Measurements from ENCODE around the gene NOX3.
"Not testable (repeated sequence)": the region's sequence is repeated elsewhere in the genome, so short reads cannot be mapped to it uniquely, and the experiment has no call there.

NOX3 gene

DNA sequence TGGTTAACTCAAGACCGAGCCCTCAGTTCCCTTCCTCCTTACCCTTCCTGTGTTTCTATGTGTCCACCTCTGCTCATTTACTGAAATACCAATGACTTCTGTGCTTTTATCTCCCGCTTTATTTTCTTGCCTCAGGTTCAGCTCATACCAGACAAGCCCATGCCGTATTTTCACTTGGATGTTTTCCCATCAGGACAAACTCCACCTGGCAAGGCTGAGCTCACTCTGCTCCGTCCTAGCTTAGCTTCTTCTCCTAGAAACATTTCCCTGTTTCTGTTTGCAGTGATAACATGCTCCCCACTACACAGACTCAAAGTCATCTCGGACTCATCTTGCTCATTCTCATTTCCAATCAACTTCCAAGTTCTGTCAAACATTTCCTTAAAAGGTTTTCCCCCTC, 84.4 kb downstream of the NOX3 start:
- Histone ChIP-seq H2BK15ac (ENCODE audit: low read length) (no peak overlapping the region), H3K18ac (ENCODE audit: low read length) (no peak overlapping the region), H2AFZ (ENCODE audit: low read length) (no peak overlapping the region), H3K4me1 (ENCODE audit: control insufficient read depth in 2 of 2, insufficient read depth in 1 of 2, low read depth in 1 of 2, low read length in 2 of 2) (peaks cover 0 to 2% of the 10 kb centered on the region in 2 donors), H2AK5ac (ENCODE audit: low read depth, low read length) (no peak overlapping the region), H4K8ac (ENCODE audit: low read depth, low read length) (no peak overlapping the region), H4K91ac (ENCODE audit: low read depth, low read length, poor library complexity) (no peak overlapping the region), H3K9ac (ENCODE audit: low read depth, low read length, poor library complexity) (no peak overlapping the region), H3K23ac (ENCODE audit: low read depth, low read length, poor library complexity) (no peak overlapping the region), H3K27me3 (ENCODE audit: control insufficient read depth in 3 of 3, insufficient read depth in 3 of 3, low read depth in 1 of 3, low read length in 3 of 3) (no peaks in the 10 kb centered on the region), H3K4me3 (ENCODE audit: low read length in 2 of 2) (no peak overlapping the region), H2BK5ac (ENCODE audit: low read length) (no peak overlapping the region), H3K36me3 (replicated peaks in 1 of 2; ENCODE audit: control insufficient read depth in 2 of 2, insufficient read depth in 2 of 2, low read length in 2 of 2) (no peaks in the 10 kb centered on the region), H3K14ac (ENCODE audit: low read length) (no peak overlapping the region), H2BK120ac (ENCODE audit: low read depth, low read length) (no peak overlapping the region), H3K9me3 (replicated peaks in 1 of 2; ENCODE audit: control insufficient read depth in 2 of 2, insufficient read depth in 1 of 2, low read depth in 1 of 2, low read length in 2 of 2) (no peaks in the 10 kb centered on the region), H3K27ac (replicated peaks; ENCODE audit: low read length) (no peak overlapping the region), H3K4ac (ENCODE audit: low read length) (no peak overlapping the region), H2BK12ac (ENCODE audit: low read length) (no peak overlapping the region), H3K4me2 (ENCODE audit: insufficient read depth, low read length, poor library complexity, severe bottlenecking) (no peak overlapping the region), H3K79me1 (ENCODE audit: low read depth, low read length) (no peaks in the 10 kb centered on the region)
- WGBS, 2 donors (ENCODE audit: extremely low coverage in 2 of 2, insufficient read length in 2 of 2, insufficient replicate concordance in 1 of 2), result no CpG with 5 or more reads among the region's 5 CpGs
- DNase-seq (ENCODE audit: low spot score), result no peak

DNA sequence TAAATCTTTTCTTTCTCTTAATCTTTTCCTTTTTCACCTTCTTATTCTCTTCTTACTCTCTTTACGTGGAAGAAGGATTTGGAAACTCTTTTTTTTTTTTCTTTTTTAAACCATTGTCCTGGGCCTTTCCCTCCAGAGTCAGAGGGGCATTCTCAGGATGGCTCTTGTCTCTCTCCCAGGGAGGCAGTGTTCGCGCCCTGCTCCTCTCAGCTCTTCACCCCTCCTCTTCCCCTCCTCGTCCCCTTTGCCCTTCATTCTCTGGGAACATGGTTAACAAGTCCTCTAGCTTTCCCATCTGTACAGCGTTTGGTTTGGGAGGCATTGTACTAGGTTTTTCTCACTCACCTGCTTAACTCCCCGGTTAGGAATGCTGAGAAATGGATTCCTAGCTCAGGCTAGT, 89.3 kb downstream of the NOX3 start:
- no peak overlapping the region for H4K91ac ChIP-seq (ENCODE audit: low read depth, low read length, poor library complexity)
- no peak overlapping the region for H3K4me2 ChIP-seq (ENCODE audit: insufficient read depth, low read length, poor library complexity, severe bottlenecking)
- no peak overlapping the region for H2BK15ac ChIP-seq (ENCODE audit: low read length)
- H4K8ac ChIP-seq (ENCODE audit: low read depth, low read length), result no peak overlapping the region
- H3K27ac ChIP-seq (replicated peaks; ENCODE audit: low read length), result peak overlapping the region; percentile 43
- no peaks in the 10 kb centered on the region for H3K27me3 ChIP-seq (ENCODE audit: control insufficient read depth in 3 of 3, insufficient read depth in 3 of 3, low read depth in 1 of 3, low read length in 3 of 3)
- H3K23ac ChIP-seq (ENCODE audit: low read depth, low read length, poor library complexity), result no peak overlapping the region
- no peak overlapping the region for H2AFZ ChIP-seq (ENCODE audit: low read length)
- WGBS, 2 donors (ENCODE audit: extremely low coverage in 2 of 2, insufficient read length in 2 of 2, insufficient replicate concordance in 1 of 2), result no CpG with 5 or more reads among the region's 6 CpGs
- no peak overlapping the region for H3K4ac ChIP-seq (ENCODE audit: low read length)
- no peak overlapping the region for H2BK120ac ChIP-seq (ENCODE audit: low read depth, low read length)
- peak; percentile 6 for DNase-seq (ENCODE audit: low spot score)
- no peaks in the 10 kb centered on the region for H3K36me3 ChIP-seq (replicated peaks in 1 of 2; ENCODE audit: control insufficient read depth in 2 of 2, insufficient read depth in 2 of 2, low read length in 2 of 2)
- no peaks in the 10 kb centered on the region for H3K9me3 ChIP-seq (replicated peaks in 1 of 2; ENCODE audit: control insufficient read depth in 2 of 2, insufficient read depth in 1 of 2, low read depth in 1 of 2, low read length in 2 of 2)
- no peak overlapping the region for H3K9ac ChIP-seq (ENCODE audit: low read depth, low read length, poor library complexity)
- no peak overlapping the region for H3K14ac ChIP-seq (ENCODE audit: low read length)
- H3K79me1 ChIP-seq (ENCODE audit: low read depth, low read length), result no peaks in the 10 kb centered on the region
- H2BK12ac ChIP-seq (ENCODE audit: low read length), result no peak overlapping the region
- H2AK5ac ChIP-seq (ENCODE audit: low read depth, low read length), result no peak overlapping the region
- H2BK5ac ChIP-seq (ENCODE audit: low read length), result no peak overlapping the region
- H3K18ac ChIP-seq (ENCODE audit: low read length), result no peak overlapping the region
- H3K4me1 ChIP-seq (ENCODE audit: control insufficient read depth in 2 of 2, insufficient read depth in 1 of 2, low read depth in 1 of 2, low read length in 2 of 2), result peaks cover 0 to 2% of the 10 kb centered on the region in 2 donors
- no peak overlapping the region for H3K4me3 ChIP-seq (ENCODE audit: low read length in 2 of 2)

DNA sequence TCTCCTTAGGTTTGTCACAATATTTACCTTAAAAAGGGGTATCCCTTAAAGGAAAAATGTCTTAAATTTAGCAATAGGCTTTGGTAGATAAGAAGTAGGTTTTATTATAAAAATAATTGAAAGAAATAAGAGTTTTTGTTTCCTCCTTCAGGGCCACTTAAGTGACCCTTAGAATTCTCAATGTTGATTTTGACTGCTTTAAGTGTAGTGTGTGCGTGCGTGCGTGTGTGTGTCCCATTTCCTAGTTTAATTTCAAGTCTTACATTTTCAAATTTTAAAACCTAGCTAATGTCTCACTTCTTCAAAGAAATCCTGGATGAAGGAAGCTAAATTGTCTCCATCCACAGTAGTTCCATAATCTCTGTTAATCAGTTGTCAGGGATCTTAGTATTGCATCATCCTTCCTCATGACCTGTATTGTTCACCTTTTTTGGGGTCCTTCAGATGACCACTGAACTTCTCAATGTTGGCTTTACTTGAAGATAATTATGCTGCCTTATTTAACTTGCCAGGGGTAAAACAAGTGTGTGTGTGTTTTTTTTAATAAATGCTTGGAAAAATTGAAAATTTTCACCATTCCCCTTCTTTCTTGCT, 90.7 kb downstream of the NOX3 start:
- Histone ChIP-seq H2BK15ac (ENCODE audit: low read length) (no peak overlapping the region), H3K4me1 (ENCODE audit: control insufficient read depth in 2 of 2, insufficient read depth in 1 of 2, low read depth in 1 of 2, low read length in 2 of 2) (peaks cover 0 to 2% of the 10 kb centered on the region in 2 donors), H3K9ac (ENCODE audit: low read depth, low read length, poor library complexity) (no peak overlapping the region), H3K9me3 (replicated peaks in 1 of 2; ENCODE audit: control insufficient read depth in 2 of 2, insufficient read depth in 1 of 2, low read depth in 1 of 2, low read length in 2 of 2) (no peaks in the 10 kb centered on the region), H3K18ac (ENCODE audit: low read length) (no peak overlapping the region), H3K4me3 (ENCODE audit: low read length in 2 of 2) (no peak overlapping the region), H3K4me2 (ENCODE audit: insufficient read depth, low read length, poor library complexity, severe bottlenecking) (no peak overlapping the region), H3K27me3 (ENCODE audit: control insufficient read depth in 3 of 3, insufficient read depth in 3 of 3, low read depth in 1 of 3, low read length in 3 of 3) (no peaks in the 10 kb centered on the region), H4K8ac (ENCODE audit: low read depth, low read length) (no peak overlapping the region), H3K79me1 (ENCODE audit: low read depth, low read length) (no peaks in the 10 kb centered on the region), H3K36me3 (replicated peaks in 1 of 2; ENCODE audit: control insufficient read depth in 2 of 2, insufficient read depth in 2 of 2, low read length in 2 of 2) (no peaks in the 10 kb centered on the region), H2BK12ac (ENCODE audit: low read length) (no peak overlapping the region), H2BK120ac (ENCODE audit: low read depth, low read length) (no peak overlapping the region), H2AFZ (ENCODE audit: low read length) (no peak overlapping the region), H2AK5ac (ENCODE audit: low read depth, low read length) (no peak overlapping the region), H4K91ac (ENCODE audit: low read depth, low read length, poor library complexity) (no peak overlapping the region), H3K23ac (ENCODE audit: low read depth, low read length, poor library complexity) (no peak overlapping the region), H2BK5ac (ENCODE audit: low read length) (no peak overlapping the region), H3K27ac (replicated peaks; ENCODE audit: low read length) (no peak overlapping the region), H3K4ac (ENCODE audit: low read length) (no peak overlapping the region), H3K14ac (ENCODE audit: low read length) (no peak overlapping the region)
- DNase-seq (ENCODE audit: low spot score), result no peak
- no CpG with 5 or more reads among the region's 3 CpGs for WGBS, 2 donors (ENCODE audit: extremely low coverage in 2 of 2, insufficient read length in 2 of 2, insufficient replicate concordance in 1 of 2)

DNA sequence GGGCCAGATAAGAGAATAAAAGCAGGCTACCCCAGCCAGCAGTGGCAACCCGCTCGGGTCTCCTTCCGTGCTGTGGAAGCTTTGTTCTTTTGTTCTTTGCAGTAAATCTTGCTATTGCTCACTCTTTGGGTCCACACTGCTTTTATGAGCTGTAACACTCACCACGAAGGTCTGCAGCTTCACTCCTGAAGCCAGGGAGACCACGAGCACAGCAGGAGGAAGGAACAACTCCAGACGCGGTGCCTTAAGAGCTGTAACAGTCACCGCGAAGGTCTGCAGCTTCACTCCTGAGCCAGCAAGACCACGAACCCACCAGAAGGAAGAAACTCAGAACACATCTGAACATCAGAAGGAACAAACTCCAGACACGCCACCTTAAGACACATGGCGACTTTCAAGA, 91.6 kb downstream of the NOX3 start:
- not testable (repeated sequence) for H2AK5ac ChIP-seq (ENCODE audit: low read depth, low read length); H3K27ac ChIP-seq (replicated peaks; ENCODE audit: low read length); H3K4me1 ChIP-seq (ENCODE audit: control insufficient read depth in 2 of 2, insufficient read depth in 1 of 2, low read depth in 1 of 2, low read length in 2 of 2); DNase-seq (ENCODE audit: low spot score); H3K79me1 ChIP-seq (ENCODE audit: low read depth, low read length); H3K4me3 ChIP-seq (ENCODE audit: low read length in 2 of 2); H3K18ac ChIP-seq (ENCODE audit: low read length); H3K36me3 ChIP-seq (replicated peaks in 1 of 2; ENCODE audit: control insufficient read depth in 2 of 2, insufficient read depth in 2 of 2, low read length in 2 of 2); H3K23ac ChIP-seq (ENCODE audit: low read depth, low read length, poor library complexity); H2BK120ac ChIP-seq (ENCODE audit: low read depth, low read length); H2BK12ac ChIP-seq (ENCODE audit: low read length); H4K91ac ChIP-seq (ENCODE audit: low read depth, low read length, poor library complexity); H3K14ac ChIP-seq (ENCODE audit: low read length); H4K8ac ChIP-seq (ENCODE audit: low read depth, low read length); H3K27me3 ChIP-seq (ENCODE audit: control insufficient read depth in 3 of 3, insufficient read depth in 3 of 3, low read depth in 1 of 3, low read length in 3 of 3); H2BK15ac ChIP-seq (ENCODE audit: low read length); H3K9ac ChIP-seq (ENCODE audit: low read depth, low read length, poor library complexity); H3K4ac ChIP-seq (ENCODE audit: low read length); H3K9me3 ChIP-seq (replicated peaks in 1 of 2; ENCODE audit: control insufficient read depth in 2 of 2, insufficient read depth in 1 of 2, low read depth in 1 of 2, low read length in 2 of 2); H3K4me2 ChIP-seq (ENCODE audit: insufficient read depth, low read length, poor library complexity, severe bottlenecking); H2BK5ac ChIP-seq (ENCODE audit: low read length)
- WGBS, 2 donors (ENCODE audit: extremely low coverage in 2 of 2, insufficient read length in 2 of 2, insufficient replicate concordance in 1 of 2), result no CpG with 5 or more reads among the region's 12 CpGs
- peak overlapping the region; percentile 29 for H2AFZ ChIP-seq (ENCODE audit: low read length)

All from neuronal stem cell (in vitro differentiated cells).